ENCODE data around the gene FAM120B. TPM values are rescaled to one million over a fixed set of nuclear protein-coding genes. Genes with fewer than 3 reads are reported as not detected.

Gene FAM120B
- total RNA-seq, 1 donor from 2014 or later: 48.3 TPM

GRCh38 chr6:170444056-170444591 is 137.6 kb downstream of the FAM120B start:
- peaks cover 6% of the 10 kb centered on the region for H3K27me3 Mint-ChIP-seq (ENCODE audit: unreplicated experiment)
- peaks cover 5% of the 10 kb centered on the region for H3K36me3 Mint-ChIP-seq (ENCODE audit: low read depth, unreplicated experiment)
- no peak for TF ChIP-seq CTCF (IDR thresholded peaks at IDR 0.05; ENCODE audit: unreplicated experiment)
- H3K27ac Mint-ChIP-seq (ENCODE audit: unreplicated experiment): no peak overlapping the region
- H3K4me1 Mint-ChIP-seq (ENCODE audit: unreplicated experiment): no peaks in the 10 kb centered on the region
- DNase-seq (ENCODE audit: low spot score): no peak
- H3K9me3 Mint-ChIP-seq (ENCODE audit: unreplicated experiment): peaks cover 4% of the 10 kb centered on the region
- H3K4me3 Mint-ChIP-seq (ENCODE audit: unreplicated experiment): no peak overlapping the region

GRCh38 chr6:170444811-170445211 is 138.3 kb downstream of the FAM120B start:
- Mint-ChIP-seq H3K27ac (ENCODE audit: unreplicated experiment) (no peak overlapping the region), H3K4me3 (ENCODE audit: unreplicated experiment) (no peak overlapping the region), H3K9me3 (ENCODE audit: unreplicated experiment) (peaks cover 4% of the 10 kb centered on the region), H3K27me3 (ENCODE audit: unreplicated experiment) (peaks cover 9% of the 10 kb centered on the region), H3K36me3 (ENCODE audit: low read depth, unreplicated experiment) (peaks cover 5% of the 10 kb centered on the region), H3K4me1 (ENCODE audit: unreplicated experiment) (no peaks in the 10 kb centered on the region)
- no peak for DNase-seq (ENCODE audit: low spot score)
- no peak for TF ChIP-seq CTCF (IDR thresholded peaks at IDR 0.05; ENCODE audit: unreplicated experiment)

DNA sequence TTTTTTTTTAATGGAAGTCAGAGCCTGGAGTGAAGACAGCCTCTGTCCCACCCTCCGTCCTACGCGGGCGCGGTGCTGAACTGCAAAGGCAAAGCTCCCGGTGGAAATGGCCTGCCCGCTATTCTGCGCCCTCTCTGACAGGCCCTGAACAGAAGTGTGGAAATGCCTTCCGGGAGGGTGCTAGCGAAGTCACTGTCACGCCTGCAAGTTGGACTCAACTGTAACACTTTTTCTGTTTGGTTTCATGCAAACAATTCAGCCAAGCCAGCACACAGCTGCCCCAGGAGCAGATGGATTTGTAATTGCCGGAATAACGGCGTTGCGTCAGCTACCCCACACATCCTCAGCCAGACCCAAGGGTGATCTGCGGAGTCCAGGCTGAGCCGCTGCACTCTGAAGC is 138.9 kb downstream of the FAM120B start:
- peaks cover 4% of the 10 kb centered on the region for H3K9me3 Mint-ChIP-seq (ENCODE audit: unreplicated experiment)
- no peak for TF ChIP-seq CTCF (IDR thresholded peaks at IDR 0.05; ENCODE audit: unreplicated experiment)
- H3K27me3 Mint-ChIP-seq (ENCODE audit: unreplicated experiment): peaks cover 9% of the 10 kb centered on the region
- H3K4me3 Mint-ChIP-seq (ENCODE audit: unreplicated experiment): no peak overlapping the region
- H3K36me3 Mint-ChIP-seq (ENCODE audit: low read depth, unreplicated experiment): peaks cover 5% of the 10 kb centered on the region
- no peaks in the 10 kb centered on the region for H3K4me1 Mint-ChIP-seq (ENCODE audit: unreplicated experiment)
- no peak for DNase-seq (ENCODE audit: low spot score)
- H3K27ac Mint-ChIP-seq (ENCODE audit: unreplicated experiment): no peak overlapping the region

DNA sequence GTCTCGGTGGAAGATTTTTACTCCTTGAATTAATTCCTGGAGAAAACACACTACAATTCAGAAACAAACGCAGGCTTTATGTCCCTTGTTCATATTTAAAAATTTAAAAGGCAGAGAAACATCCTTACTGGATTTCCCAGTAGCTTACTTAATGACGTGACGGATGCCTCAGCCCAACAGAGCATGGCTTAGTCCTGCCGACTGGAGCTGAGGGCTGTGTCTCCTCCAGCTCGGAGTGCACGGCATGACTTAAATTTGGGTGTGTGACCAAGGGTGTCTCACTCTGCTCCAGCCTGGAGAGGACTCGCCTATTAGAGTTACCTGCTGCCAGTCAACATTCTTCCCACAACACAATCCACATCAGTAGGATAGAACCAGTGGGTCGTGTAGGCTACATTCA is 139.4 kb downstream of the FAM120B start:
- DNase-seq (ENCODE audit: low spot score): no peak
- H3K4me3 Mint-ChIP-seq (ENCODE audit: unreplicated experiment): no peak overlapping the region
- no peak for TF ChIP-seq CTCF (IDR thresholded peaks at IDR 0.05; ENCODE audit: unreplicated experiment)
- no peaks in the 10 kb centered on the region for H3K4me1 Mint-ChIP-seq (ENCODE audit: unreplicated experiment)
- no peak overlapping the region for H3K27ac Mint-ChIP-seq (ENCODE audit: unreplicated experiment)
- H3K27me3 Mint-ChIP-seq (ENCODE audit: unreplicated experiment): peaks cover 9% of the 10 kb centered on the region
- peaks cover 4% of the 10 kb centered on the region for H3K9me3 Mint-ChIP-seq (ENCODE audit: unreplicated experiment)
- H3K36me3 Mint-ChIP-seq (ENCODE audit: low read depth, unreplicated experiment): peaks cover 5% of the 10 kb centered on the region

DNA sequence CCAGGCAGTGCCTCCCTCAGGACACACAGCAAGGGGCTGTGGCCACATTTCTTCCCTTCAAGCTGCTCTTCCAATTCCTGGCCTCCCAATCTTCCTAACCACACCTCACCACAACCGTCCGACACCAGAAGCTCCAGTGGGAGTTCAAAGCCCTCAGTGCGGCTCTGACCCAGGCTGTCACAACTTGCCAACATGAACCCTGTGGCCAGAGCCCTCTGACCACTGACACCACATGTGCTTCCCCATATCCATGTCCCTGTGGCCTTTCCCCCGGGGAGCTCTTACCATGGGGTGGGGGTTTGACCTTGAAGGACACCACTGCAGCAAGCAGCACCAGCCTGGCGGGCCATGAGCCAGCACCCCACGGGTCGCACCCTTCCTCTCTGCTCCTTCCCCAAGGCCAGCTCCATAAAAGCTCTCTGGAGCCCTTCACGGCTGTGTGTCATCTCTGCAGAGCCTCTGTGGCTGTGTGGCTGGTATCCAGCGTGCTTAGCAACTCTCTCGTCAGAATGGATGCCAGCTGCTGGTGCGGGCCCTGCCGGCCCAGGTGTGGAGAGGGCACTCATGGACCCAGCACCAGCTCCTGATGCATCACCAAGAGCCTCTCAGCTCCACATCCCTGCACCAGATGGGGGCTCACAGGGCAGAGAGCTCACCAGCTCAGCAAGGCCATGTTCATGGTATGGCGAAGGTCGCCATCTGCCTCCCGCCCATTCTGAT is 140.4 kb downstream of the FAM120B start:
- peaks cover 4% of the 10 kb centered on the region for H3K9me3 Mint-ChIP-seq (ENCODE audit: unreplicated experiment)
- peaks cover 5% of the 10 kb centered on the region for H3K36me3 Mint-ChIP-seq (ENCODE audit: low read depth, unreplicated experiment)
- peaks cover 9% of the 10 kb centered on the region for H3K27me3 Mint-ChIP-seq (ENCODE audit: unreplicated experiment)
- no peak overlapping the region for H3K4me3 Mint-ChIP-seq (ENCODE audit: unreplicated experiment)
- DNase-seq (ENCODE audit: low spot score): no peak
- TF ChIP-seq CTCF (IDR thresholded peaks at IDR 0.05; ENCODE audit: unreplicated experiment): no peak
- H3K27ac Mint-ChIP-seq (ENCODE audit: unreplicated experiment): no peak overlapping the region
- no peaks in the 10 kb centered on the region for H3K4me1 Mint-ChIP-seq (ENCODE audit: unreplicated experiment)
